ENCODE measurements around the gene SLC16A13.

- TF ChIP-seq EZH2 (IDR thresholded peaks at IDR 0.05; ENCODE audit: borderline replicate concordance) = no peak
- TF ChIP-seq, protein P1, sequence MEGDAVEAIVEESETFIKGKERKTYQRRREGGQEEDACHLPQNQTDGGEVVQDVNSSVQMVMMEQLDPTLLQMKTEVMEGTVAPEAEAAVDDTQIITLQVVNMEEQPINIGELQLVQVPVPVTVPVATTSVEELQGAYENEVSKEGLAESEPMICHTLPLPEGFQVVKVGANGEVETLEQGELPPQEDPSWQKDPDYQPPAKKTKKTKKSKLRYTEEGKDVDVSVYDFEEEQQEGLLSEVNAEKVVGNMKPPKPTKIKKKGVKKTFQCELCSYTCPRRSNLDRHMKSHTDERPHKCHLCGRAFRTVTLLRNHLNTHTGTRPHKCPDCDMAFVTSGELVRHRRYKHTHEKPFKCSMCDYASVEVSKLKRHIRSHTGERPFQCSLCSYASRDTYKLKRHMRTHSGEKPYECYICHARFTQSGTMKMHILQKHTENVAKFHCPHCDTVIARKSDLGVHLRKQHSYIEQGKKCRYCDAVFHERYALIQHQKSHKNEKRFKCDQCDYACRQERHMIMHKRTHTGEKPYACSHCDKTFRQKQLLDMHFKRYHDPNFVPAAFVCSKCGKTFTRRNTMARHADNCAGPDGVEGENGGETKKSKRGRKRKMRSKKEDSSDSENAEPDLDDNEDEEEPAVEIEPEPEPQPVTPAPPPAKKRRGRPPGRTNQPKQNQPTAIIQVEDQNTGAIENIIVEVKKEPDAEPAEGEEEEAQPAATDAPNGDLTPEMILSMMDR (IDR thresholded peaks at IDR 0.05; ENCODE audit: poor library complexity) = no peak
- TF ChIP-seq EZH2phosphoT487 (IDR thresholded peaks at IDR 0.05; ENCODE audit: low read depth, severe bottlenecking, unreplicated experiment) = no peak
Observed at GRCh38 chr17:7016418-7016817, 19.4 kb upstream of the SLC16A13 start.

Data from hepatocyte (in vitro differentiated cells).